GM19438 (cell line): ENCODE data around the gene LIN7B.
"Not testable (repeated sequence)": the region's sequence is repeated elsewhere in the genome, so short reads cannot be mapped to it uniquely, and the experiment has no call there.

Source experiments
- ATAC-seq: cut with Tn5 transposase; IDR thresholded peaks from one replicate; pipeline ENCODE4 v1.9.1; 2021; ENCODE audit warnings: low read depth; ENCODE audit not compliant: unreplicated experiment

The LIN7B gene

GRCh38 chr19:49141352-49141751, 27.2 kb downstream of the LIN7B start:
- ATAC-seq: no peak

- ATAC-seq: peak; percentile 68
Measured at GRCh38 chr19:49142866-49143335, 28.7 kb downstream of the LIN7B start.

GRCh38 chr19:49145573-49146407, 31.6 kb downstream of the LIN7B start:
- ATAC-seq: no peak

GRCh38 chr19:49146408-49146770, 32.2 kb downstream of the LIN7B start:
- ATAC-seq: not testable (repeated sequence)

GRCh38 chr19:49148044-49148682, 34.0 kb downstream of the LIN7B start:
- no peak for ATAC-seq

- no peak for ATAC-seq
Measured at GRCh38 chr19:49148784-49149651, 34.8 kb downstream of the LIN7B start.

GRCh38 chr19:49149652-49150105, 35.5 kb downstream of the LIN7B start:
- ATAC-seq: no peak

GRCh38 chr19:49150106-49150943, 36.2 kb downstream of the LIN7B start:
- no peak for ATAC-seq

- ATAC-seq: no peak
Measured at GRCh38 chr19:49150944-49151243, 36.7 kb downstream of the LIN7B start.

- ATAC-seq: no peak
Measured at GRCh38 chr19:49151267-49152118, 37.3 kb downstream of the LIN7B start.

- ATAC-seq: no peak
Measured at GRCh38 chr19:49152119-49152550, 38.0 kb downstream of the LIN7B start.

GRCh38 chr19:49153167-49153809, 39.1 kb downstream of the LIN7B start:
- no peak for ATAC-seq

- no peak for ATAC-seq
Measured at GRCh38 chr19:49154279-49154678, 40.1 kb downstream of the LIN7B start.

GRCh38 chr19:49155005-49155819, 41.0 kb downstream of the LIN7B start, which contains the start of gene HRC:
TSS of gene HRC (minus strand) at chr19:49155396. CDS start at chr19:49155237, 159 bp downstream.
- no peak for ATAC-seq

GRCh38 chr19:49155820-49156346, 41.7 kb downstream of the LIN7B start:
- no peak for ATAC-seq

GRCh38 chr19:49157445-49158224, 43.5 kb downstream of the LIN7B start, which contains the start of gene TRPM4:
TSS of gene TRPM4 (plus strand) at chr19:49157792. CDS start at chr19:49157867, 75 bp downstream.
- no peak for ATAC-seq
